ENCODE results near the gene USP32.

The USP32 gene

DNA sequence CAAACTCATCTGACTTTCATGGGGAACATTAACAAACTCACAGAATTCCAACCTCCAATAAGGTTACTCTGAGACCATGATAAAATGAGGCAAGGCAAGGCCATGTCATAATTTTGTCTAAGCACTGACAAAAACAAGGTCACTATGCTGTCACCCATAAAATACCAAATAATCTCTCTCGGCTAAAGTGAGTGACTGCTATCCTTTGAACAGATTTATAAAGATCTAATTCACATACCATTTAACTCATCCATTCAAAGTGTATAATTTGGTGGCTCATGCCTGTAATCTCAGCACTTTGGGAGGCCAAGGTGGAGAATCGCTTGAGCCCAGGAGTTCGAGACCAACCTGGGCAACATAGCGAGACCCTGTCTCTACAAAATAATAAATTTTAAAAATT, 262.8 kb downstream of the USP32 start:
- H3K4me3 ChIP-seq (replicated peaks in 1 of 2; ENCODE audit: low read depth in 2 of 2, low read length in 2 of 2) = no peak overlapping the region
- DNase-seq (ENCODE audit: low read depth in 2 of 2) = no peak
- TF ChIP-seq, protein P1, sequence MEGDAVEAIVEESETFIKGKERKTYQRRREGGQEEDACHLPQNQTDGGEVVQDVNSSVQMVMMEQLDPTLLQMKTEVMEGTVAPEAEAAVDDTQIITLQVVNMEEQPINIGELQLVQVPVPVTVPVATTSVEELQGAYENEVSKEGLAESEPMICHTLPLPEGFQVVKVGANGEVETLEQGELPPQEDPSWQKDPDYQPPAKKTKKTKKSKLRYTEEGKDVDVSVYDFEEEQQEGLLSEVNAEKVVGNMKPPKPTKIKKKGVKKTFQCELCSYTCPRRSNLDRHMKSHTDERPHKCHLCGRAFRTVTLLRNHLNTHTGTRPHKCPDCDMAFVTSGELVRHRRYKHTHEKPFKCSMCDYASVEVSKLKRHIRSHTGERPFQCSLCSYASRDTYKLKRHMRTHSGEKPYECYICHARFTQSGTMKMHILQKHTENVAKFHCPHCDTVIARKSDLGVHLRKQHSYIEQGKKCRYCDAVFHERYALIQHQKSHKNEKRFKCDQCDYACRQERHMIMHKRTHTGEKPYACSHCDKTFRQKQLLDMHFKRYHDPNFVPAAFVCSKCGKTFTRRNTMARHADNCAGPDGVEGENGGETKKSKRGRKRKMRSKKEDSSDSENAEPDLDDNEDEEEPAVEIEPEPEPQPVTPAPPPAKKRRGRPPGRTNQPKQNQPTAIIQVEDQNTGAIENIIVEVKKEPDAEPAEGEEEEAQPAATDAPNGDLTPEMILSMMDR (IDR thresholded peaks at IDR 0.05; ENCODE audit: low read depth, low read length) = no peak
